Gastroesophageal sphincter (tissue), 3 donors: ENCODE measurements around the gene AMER2.

Experiments
- EP300 ChIP-seq: sonication (generic); formaldehyde crosslinking; IDR thresholded peaks from one replicate; pipeline ENCODE4 v1.6.1; 2017; ENCODE audit warnings: antibody characterized with exemption, mild to moderate bottlenecking
- POLR2A ChIP-seq, 2 donors: fragments of 450-650 bp; IDR thresholded peaks; one replicate each; pipeline ENCODE4 v1.6.1; 2017; ENCODE audit warnings: antibody characterized with exemption in 2 of 2, mild to moderate bottlenecking in 2 of 2, moderate library complexity in 1 of 2
- TF ChIP-seq, protein P1 (sequence below), 4 experiments: fragments of 200-600 bp in 2 of 4; fragments of 450-650 bp in 2 of 4; sonication (generic) in 1 of 4; IDR thresholded peaks; one replicate each; pipeline ENCODE4 v1.5.1; 2017 to 2019; ENCODE audit warnings: antibody characterized with exemption in 4 of 4, mild to moderate bottlenecking in 2 of 4, moderate library complexity in 2 of 4

DNA sequence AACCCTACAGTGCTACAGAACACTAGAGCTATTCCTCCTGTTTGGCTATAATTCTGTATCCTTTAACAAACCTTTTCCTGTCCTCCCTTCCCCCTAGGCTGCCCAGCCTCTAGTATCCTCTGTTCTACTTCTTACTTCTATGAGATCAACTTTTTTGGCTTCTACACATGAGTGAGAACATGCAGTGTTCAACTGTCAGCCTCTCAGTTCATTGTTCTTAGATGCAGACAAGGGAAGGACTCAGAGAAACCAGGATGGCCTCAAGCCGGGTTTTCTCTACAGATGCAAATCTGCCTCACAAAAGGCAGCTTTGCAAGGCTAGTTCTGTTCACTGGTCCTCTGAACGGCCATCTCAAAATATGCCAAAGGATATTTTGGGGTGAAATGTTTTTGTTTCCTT is 18.4 kb downstream of the AMER2 start:
- TF ChIP-seq, protein P1, sequence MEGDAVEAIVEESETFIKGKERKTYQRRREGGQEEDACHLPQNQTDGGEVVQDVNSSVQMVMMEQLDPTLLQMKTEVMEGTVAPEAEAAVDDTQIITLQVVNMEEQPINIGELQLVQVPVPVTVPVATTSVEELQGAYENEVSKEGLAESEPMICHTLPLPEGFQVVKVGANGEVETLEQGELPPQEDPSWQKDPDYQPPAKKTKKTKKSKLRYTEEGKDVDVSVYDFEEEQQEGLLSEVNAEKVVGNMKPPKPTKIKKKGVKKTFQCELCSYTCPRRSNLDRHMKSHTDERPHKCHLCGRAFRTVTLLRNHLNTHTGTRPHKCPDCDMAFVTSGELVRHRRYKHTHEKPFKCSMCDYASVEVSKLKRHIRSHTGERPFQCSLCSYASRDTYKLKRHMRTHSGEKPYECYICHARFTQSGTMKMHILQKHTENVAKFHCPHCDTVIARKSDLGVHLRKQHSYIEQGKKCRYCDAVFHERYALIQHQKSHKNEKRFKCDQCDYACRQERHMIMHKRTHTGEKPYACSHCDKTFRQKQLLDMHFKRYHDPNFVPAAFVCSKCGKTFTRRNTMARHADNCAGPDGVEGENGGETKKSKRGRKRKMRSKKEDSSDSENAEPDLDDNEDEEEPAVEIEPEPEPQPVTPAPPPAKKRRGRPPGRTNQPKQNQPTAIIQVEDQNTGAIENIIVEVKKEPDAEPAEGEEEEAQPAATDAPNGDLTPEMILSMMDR (IDR thresholded peaks at IDR 0.05): no peak
- TF ChIP-seq EP300: no peak
- TF ChIP-seq POLR2A (IDR thresholded peaks at IDR 0.05): no peak
